HepG2 (cell line): ENCODE data around the gene P3H3. TPM values are rescaled to one million over a fixed set of nuclear protein-coding genes. Genes with fewer than 3 reads are reported as not detected.

Experiments
- ERF ChIP-seq: IDR thresholded peaks from 2 replicates; pipeline ENCODE4 v1.6.1; 2018; ENCODE audit warnings: missing biosample characterization, missing genetic modification reagents
- HNF4A ChIP-seq: sonication (generic); formaldehyde crosslinking; IDR thresholded peaks from 2 replicates; pipeline ENCODE4 v1.4.0; 2020; ENCODE audit warnings: missing genetic modification reagents
- KLF12 ChIP-seq: sonication (generic); formaldehyde crosslinking; IDR thresholded peaks from 2 replicates; pipeline ENCODE4 v1.4.0; 2020; ENCODE audit warnings: missing genetic modification reagents, borderline replicate concordance
- NFYB ChIP-seq: sonication (generic); formaldehyde crosslinking; IDR thresholded peaks from 2 replicates; pipeline ENCODE4 v1.4.0; 2020; ENCODE audit warnings: missing genetic modification reagents
- REL ChIP-seq: sonication (generic); formaldehyde crosslinking; conservative IDR thresholded peaks from 2 replicates; pipeline ENCODE4 v1.8.0; 2022; ENCODE audit warnings: mild to moderate bottlenecking, missing genetic modification reagents, moderate library complexity
- SNAI1 ChIP-seq: sonication (generic); formaldehyde crosslinking; IDR thresholded peaks from 2 replicates; pipeline ENCODE4 v1.5.0; 2020; ENCODE audit warnings: mild to moderate bottlenecking, missing genetic modification reagents, borderline replicate concordance
- SP4 ChIP-seq: sonication (generic); formaldehyde crosslinking; IDR thresholded peaks from 2 replicates; pipeline ENCODE4 v1.8.1; 2023; ENCODE audit warnings: mild to moderate bottlenecking, missing genetic modification reagents
- ZBTB20 ChIP-seq: sonication (generic); formaldehyde crosslinking; IDR thresholded peaks from 2 replicates; pipeline ENCODE4 v1.8.1; 2023; ENCODE audit warnings: missing genetic modification reagents, low read depth, mild to moderate bottlenecking, borderline replicate concordance
- ZEB1 ChIP-seq: IDR thresholded peaks from 2 replicates; pipeline ENCODE4 v1.6.1; 2012; ENCODE audit warnings: mild to moderate bottlenecking, low read depth, inconsistent platforms; ENCODE audit not compliant: insufficient replicate concordance
- ZMAT3 ChIP-seq: sonication (generic); formaldehyde crosslinking; conservative IDR thresholded peaks from 2 replicates; pipeline ENCODE4 v1.7.0; 2021; ENCODE audit warnings: missing genetic modification reagents
- ZNF33A ChIP-seq: sonication (generic); formaldehyde crosslinking; IDR thresholded peaks from 2 replicates; pipeline ENCODE4 v1.5.1; 2020; ENCODE audit warnings: missing genetic modification reagents, mild to moderate bottlenecking, moderate library complexity, borderline replicate concordance
- ZNF672 ChIP-seq: sonication (generic); formaldehyde crosslinking; IDR thresholded peaks from 2 replicates; pipeline ENCODE4 v1.8.1; 2022; ENCODE audit warnings: missing genetic modification reagents
- ZNF703 ChIP-seq: sonication (generic); formaldehyde crosslinking; IDR thresholded peaks from 2 replicates; pipeline ENCODE4 v1.5.1; 2020; ENCODE audit warnings: missing genetic modification reagents, mild to moderate bottlenecking, moderate library complexity, borderline replicate concordance
- ZNF75D ChIP-seq: sonication (generic); formaldehyde crosslinking; IDR thresholded peaks from 2 replicates; pipeline ENCODE4 v1.8.1; 2023; ENCODE audit warnings: missing genetic modification reagents, mild to moderate bottlenecking, borderline replicate concordance
- polyA plus RNA-seq, 8 experiments: library from polyadenylated mRNA; depleted of rRNA in 3 of 8; stranded (reverse) in 7 of 8; unstranded in 1 of 8; fragments of >200 nt; fragmentation: Illumina TruSeq in 4 of 8; extraction: Trizol in 4 of 8; gene quantifications; 2 replicates each; pipeline versions ENCODE4 v1.2.1 to v1.2.3, GENCODE V29; 2011 to 2016; ENCODE audit warnings: low read depth in 4 of 8, missing spikeins in 1 of 8, mixed read lengths in 1 of 8; ENCODE audit not compliant: insufficient read depth in 1 of 8
- total RNA-seq, 5 experiments: library from RNA; depleted of rRNA; stranded (reverse); fragments of >200 nt; fragmentation: Illumina TruSeq; extraction: Trizol; gene quantifications; 2 replicates each; pipeline ENCODE4 v1.2.3, GENCODE V29; 2016; ENCODE audit warnings: low read depth in 1 of 5
- TF ChIP-seq, protein P1 (sequence below): sonication (generic); formaldehyde crosslinking; IDR thresholded peaks from 2 replicates; pipeline ENCODE4 v1.4.0; 2020; ENCODE audit warnings: missing genetic modification reagents, borderline replicate concordance
- TF ChIP-seq, protein P2 (sequence below): sonication (generic); formaldehyde crosslinking; IDR thresholded peaks from 2 replicates; pipeline ENCODE4 v1.5.0; 2020; ENCODE audit warnings: missing genetic modification reagents, mild to moderate bottlenecking, borderline replicate concordance
- TF ChIP-seq, protein P3 (sequence below): sonication (generic); formaldehyde crosslinking; IDR thresholded peaks from 2 replicates; pipeline ENCODE4 v1.5.0; 2020; ENCODE audit warnings: missing genetic modification reagents
- TF ChIP-seq, protein P4 (sequence below): sonication (generic); formaldehyde crosslinking; IDR thresholded peaks from 2 replicates; pipeline ENCODE4 v1.5.0; 2020; ENCODE audit warnings: mild to moderate bottlenecking, missing genetic modification reagents, borderline replicate concordance
- TF ChIP-seq, protein P5 (sequence below): sonication (generic); formaldehyde crosslinking; IDR thresholded peaks from 2 replicates; pipeline ENCODE4 v1.5.0; 2020; ENCODE audit warnings: missing genetic modification reagents, mild to moderate bottlenecking, borderline replicate concordance

The P3H3 gene
- total and polyA plus RNA-seq, 2 of the 13 experiments (the other 11 are each of a cell fraction or from before 2014, with no cell fraction given) = 20.1 to 20.5 TPM

DNA sequence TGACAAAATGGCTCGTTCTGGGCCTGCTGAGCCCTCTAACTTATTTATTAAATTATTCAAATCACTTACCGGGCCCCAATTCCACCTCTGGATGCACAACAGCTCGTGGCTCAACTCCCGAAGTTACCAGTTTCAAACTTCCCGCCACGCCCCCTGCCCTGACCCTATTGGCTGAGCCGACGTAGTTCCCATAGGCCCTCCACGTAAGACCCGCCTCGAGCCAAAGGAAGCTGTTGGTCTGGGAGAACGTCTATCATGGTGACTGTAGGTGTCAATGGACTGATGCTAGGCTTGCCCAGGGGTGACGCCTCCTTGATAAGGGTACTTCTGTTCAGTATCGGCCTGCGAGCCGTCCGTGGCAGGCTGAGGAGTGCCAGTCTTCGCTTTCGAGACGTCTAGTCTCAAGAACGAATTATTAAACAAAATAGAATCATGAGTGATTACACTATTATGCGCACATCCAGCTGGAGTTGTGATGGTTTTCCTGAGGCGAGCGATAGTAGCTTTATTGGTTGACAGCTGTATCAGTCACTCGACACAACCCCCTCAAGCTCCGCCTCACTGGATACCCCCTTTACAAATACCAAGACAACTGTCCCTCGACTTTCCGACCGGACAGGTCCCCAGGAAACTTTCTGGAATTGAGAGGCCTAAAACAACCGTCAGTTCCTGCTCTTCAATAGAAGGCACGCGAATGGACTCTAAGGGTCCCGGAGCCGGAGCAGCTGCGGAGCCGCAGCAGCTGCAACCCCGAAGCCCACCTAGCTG, 23.1 kb downstream of the P3H3 start, which contains the start of gene CDCA3 (continued):
- TF ChIP-seq, protein P1, sequence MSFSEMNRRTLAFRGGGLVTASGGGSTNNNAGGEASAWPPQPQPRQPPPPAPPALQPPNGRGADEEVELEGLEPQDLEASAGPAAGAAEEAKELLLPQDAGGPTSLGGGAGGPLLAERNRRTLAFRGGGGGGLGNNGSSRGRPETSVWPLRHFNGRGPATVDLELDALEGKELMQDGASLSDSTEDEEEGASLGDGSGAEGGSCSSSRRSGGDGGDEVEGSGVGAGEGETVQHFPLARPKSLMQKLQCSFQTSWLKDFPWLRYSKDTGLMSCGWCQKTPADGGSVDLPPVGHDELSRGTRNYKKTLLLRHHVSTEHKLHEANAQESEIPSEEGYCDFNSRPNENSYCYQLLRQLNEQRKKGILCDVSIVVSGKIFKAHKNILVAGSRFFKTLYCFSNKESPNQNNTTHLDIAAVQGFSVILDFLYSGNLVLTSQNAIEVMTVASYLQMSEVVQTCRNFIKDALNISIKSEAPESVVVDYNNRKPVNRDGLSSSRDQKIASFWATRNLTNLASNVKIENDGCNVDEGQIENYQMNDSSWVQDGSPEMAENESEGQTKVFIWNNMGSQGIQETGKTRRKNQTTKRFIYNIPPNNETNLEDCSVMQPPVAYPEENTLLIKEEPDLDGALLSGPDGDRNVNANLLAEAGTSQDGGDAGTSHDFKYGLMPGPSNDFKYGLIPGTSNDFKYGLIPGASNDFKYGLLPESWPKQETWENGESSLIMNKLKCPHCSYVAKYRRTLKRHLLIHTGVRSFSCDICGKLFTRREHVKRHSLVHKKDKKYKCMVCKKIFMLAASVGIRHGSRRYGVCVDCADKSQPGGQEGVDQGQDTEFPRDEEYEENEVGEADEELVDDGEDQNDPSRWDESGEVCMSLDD (CRISPR knock-in tag) = no peak
- TF ChIP-seq, protein P2, sequence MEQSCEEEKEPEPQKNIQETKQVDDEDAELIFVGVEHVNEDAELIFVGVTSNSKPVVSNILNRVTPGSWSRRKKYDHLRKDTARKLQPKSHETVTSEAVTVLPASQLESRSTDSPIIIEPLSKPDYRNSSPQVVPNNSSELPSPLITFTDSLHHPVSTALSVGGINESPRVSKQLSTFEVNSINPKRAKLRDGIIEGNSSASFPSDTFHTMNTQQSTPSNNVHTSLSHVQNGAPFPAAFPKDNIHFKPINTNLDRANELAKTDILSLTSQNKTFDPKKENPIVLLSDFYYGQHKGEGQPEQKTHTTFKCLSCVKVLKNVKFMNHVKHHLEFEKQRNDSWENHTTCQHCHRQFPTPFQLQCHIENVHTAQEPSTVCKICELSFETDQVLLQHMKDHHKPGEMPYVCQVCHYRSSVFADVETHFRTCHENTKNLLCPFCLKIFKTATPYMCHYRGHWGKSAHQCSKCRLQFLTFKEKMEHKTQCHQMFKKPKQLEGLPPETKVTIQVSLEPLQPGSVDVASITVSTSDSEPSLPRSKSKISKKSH (CRISPR knock-in tag) = no peak
- TF ChIP-seq ZNF75D (no peak), ERF (no peak), SNAI1 (no peak), ZEB1 (no peak), ZMAT3 (CRISPR knock-in tag) (no peak), REL (CRISPR knock-in tag) (peak; percentile 47; the same call in 1 of the 2 replicates), HNF4A (no peak), ZBTB20 (CRISPR knock-in tag) (no peak), SP4 (CRISPR knock-in tag) (peak; percentile 69), KLF12 (0 out of 2 replicates have a peak, but pooled peaks have one; percentile 21), NFYB (CRISPR knock-in tag) (peak; percentile 97), ZNF703 (CRISPR knock-in tag) (no peak), ZNF672 (CRISPR knock-in tag) (no peak), ZNF33A (no peak)
- TF ChIP-seq, protein P3, sequence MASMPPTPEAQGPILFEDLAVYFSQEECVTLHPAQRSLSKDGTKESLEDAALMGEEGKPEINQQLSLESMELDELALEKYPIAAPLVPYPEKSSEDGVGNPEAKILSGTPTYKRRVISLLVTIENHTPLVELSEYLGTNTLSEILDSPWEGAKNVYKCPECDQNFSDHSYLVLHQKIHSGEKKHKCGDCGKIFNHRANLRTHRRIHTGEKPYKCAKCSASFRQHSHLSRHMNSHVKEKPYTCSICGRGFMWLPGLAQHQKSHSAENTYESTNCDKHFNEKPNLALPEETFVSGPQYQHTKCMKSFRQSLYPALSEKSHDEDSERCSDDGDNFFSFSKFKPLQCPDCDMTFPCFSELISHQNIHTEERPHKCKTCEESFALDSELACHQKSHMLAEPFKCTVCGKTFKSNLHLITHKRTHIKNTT = no peak
- TF ChIP-seq, protein P4, sequence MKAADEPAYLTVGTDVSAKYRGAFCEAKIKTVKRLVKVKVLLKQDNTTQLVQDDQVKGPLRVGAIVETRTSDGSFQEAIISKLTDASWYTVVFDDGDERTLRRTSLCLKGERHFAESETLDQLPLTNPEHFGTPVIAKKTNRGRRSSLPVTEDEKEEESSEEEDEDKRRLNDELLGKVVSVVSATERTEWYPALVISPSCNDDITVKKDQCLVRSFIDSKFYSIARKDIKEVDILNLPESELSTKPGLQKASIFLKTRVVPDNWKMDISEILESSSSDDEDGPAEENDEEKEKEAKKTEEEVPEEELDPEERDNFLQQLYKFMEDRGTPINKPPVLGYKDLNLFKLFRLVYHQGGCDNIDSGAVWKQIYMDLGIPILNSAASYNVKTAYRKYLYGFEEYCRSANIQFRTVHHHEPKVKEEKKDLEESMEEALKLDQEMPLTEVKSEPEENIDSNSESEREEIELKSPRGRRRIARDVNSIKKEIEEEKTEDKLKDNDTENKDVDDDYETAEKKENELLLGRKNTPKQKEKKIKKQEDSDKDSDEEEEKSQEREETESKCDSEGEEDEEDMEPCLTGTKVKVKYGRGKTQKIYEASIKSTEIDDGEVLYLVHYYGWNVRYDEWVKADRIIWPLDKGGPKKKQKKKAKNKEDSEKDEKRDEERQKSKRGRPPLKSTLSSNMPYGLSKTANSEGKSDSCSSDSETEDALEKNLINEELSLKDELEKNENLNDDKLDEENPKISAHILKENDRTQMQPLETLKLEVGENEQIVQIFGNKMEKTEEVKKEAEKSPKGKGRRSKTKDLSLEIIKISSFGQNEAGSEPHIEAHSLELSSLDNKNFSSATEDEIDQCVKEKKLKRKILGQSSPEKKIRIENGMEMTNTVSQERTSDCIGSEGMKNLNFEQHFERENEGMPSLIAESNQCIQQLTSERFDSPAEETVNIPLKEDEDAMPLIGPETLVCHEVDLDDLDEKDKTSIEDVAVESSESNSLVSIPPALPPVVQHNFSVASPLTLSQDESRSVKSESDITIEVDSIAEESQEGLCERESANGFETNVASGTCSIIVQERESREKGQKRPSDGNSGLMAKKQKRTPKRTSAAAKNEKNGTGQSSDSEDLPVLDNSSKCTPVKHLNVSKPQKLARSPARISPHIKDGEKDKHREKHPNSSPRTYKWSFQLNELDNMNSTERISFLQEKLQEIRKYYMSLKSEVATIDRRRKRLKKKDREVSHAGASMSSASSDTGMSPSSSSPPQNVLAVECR (CRISPR knock-in tag) = peak; percentile 93
- TF ChIP-seq, protein P5, sequence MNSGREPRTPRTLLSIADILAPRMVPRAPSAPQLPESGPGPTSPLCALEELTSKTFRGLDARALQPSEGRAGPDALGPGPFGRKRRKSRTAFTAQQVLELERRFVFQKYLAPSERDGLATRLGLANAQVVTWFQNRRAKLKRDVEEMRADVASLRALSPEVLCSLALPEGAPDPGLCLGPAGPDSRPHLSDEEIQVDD (CRISPR knock-in tag) = no peak
